Prostate gland (tissue), 2 donors: ENCODE results near the gene TRAF2.

ENCODE experiments used
- CTCF ChIP-seq, 4 experiments: fragments of 200-600 bp in 2 of 4; fragments of 450-650 bp in 2 of 4; sonication (generic) in 2 of 4; IDR thresholded peaks; 1 replicate in 3 of 4; 2 replicates in 1 of 4; pipeline ENCODE4 v1.5.1; 2016 to 2019; ENCODE audit warnings: antibody characterized with exemption in 4 of 4, mild to moderate bottlenecking in 2 of 4, moderate library complexity in 2 of 4
- POLR2AphosphoS5 ChIP-seq: sonication (generic); formaldehyde crosslinking; IDR thresholded peaks from one replicate; pipeline ENCODE4 v1.6.1; 2017; ENCODE audit warnings: antibody characterized with exemption

GRCh38 chr9:136963751-136964150 is 77.4 kb downstream of the TRAF2 start:
- TF ChIP-seq CTCF (IDR thresholded peaks at IDR 0.05) (no peak), POLR2AphosphoS5 (no peak)
